ENCODE measurements around the gene ADSL.
"Not testable (repeated sequence)": the region's sequence is repeated elsewhere in the genome, so short reads cannot be mapped to it uniquely, and the experiment has no call there.

The ADSL gene

DNA sequence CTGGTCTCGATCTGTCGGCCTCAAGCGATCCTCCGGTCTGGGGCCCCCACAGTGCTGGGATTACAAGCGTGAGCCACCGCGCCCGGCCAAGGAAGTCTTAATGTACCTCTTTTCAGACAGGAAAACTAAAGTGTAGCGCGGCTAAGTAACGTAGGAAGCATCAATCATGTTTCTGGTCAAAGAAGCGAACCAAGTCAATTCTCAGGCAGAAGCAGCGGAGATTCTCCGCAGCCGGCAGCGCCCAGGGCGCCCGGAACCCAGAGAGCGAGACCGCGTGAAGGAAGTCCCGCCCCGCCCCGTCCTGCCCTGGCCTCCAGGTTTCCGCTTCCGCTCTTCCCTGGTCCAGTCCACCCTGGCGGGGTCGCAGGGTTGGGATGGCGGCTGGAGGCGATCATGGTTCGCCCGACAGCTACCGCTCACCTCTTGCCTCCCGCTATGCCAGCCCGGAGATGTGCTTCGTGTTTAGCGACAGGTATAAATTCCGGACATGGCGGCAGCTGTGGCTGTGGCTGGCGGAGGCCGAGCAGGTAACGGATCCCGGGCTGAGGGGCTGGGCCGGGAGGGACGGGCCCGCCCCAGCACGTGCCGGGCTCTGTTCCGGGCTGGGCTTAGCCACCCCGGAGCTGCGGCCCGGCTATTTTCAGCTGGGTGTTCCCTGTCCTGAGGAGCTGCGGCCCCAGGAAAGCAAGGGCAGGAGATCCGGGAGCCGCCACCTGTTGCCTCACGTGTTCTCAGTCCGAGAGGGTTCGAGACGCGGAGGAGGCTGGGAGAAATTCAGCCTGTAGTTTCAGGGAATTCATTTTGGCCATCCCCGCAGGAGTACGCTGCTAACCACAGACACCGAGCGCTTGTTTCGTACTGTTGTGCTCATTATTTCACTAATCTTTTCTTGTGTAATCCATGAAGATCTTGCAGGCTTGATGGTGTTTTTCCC is at the start of gene ADSL:
ADSL (plus strand) TSS at position 316 of the 934 bp plus-strand sequence; CDS start at position 375, 59 bp downstream.
- DNase-seq = peak; percentile 57 to 73 (median 68)

DNA sequence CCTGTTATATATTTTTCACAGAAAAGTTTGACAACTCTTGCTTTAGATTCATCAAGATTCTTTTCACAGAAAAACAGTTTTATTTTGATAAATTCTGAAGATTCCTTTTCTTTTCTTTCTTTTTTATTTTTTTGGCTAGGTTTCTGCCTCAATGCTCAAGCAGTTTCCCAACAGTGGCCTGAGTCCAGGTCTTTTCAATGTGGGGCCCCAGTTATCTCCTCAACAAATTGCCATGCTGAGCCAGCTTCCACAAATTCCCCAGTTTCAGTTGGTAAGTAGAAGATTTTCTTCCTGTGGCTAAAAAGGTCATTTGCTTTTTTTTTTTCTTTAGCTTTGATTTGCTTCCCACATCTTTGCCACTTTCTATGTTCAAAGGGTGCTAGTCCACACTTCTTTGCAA is 46.0 kb upstream of the ADSL start:
- no peak for DNase-seq

DNA sequence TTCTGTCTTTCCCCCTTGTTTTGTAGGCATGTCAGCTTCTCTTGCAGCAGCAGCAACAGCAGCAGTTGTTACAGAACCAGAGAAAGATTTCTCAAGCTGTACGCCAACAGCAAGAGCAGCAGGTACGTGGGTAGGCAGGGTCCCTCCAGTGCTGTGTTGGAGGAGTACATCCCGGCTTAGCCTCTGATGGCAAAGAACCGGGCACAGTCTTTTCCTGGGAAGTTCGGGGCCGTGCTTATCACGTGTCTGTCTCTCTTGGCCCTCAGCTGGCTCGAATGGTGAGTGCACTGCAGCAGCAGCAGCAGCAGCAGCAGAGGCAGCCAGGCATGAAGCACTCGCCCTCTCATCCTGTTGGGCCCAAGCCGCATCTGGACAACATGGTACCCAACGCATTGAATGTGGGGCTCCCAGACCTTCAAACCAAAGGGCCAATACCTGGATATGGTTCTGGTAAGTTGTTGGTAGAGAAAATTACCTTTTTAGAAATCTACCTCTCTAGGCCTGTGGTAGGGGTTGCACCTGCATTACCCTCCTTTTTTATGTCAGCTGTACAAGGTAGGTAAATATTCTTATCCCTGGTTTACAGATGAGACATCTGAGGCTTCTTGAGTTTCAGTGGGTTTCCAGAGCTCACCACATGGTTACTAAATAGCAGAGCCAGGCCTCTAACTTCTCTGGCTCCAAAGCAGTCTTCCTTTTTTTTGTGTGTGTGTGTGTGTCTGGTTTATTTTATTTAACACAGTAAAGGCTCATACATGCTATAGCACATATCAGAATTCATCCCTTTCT is 45.2 kb upstream of the ADSL start:
- no peak for DNase-seq

DNA sequence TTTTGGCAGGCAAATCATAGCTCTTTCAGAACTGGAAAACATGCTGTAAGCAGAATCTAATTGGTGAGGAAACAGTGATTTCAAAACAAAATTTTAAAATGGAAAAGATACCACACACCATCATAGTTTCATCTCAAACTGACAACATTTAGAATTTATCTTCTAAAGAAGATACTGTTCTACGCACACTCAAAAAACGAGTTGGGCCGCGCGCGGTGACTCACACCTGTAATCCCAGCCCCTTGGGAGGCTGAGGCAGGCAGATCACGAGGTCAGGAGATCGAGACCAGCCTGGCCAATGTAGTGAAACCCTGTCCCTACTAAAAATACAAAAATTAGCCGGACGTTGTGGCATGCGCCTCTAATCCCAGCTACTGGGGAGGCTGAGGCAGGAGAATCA is 44.2 kb upstream of the ADSL start:
- DNase-seq = no peak

DNA sequence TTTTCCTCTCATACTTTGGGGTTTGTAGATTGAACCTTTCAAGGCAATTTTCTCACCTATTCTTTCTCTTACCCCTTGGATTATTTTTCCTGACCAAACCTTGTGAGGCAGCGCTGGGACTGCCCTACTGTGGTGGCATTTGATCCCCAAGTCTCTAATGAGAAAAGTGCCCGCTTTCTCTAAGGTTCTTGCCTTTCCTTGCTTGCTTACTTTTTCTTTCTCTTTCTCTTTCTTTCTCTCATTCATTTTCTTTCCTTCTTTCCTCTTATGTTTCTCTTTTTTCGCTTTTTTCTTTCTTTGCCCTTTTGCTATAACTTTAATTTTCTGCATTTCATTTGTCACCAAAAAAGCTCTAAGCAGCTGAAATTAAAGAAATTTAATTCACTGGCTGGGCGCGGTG is 40.7 kb upstream of the ADSL start:
- no peak for DNase-seq

DNA sequence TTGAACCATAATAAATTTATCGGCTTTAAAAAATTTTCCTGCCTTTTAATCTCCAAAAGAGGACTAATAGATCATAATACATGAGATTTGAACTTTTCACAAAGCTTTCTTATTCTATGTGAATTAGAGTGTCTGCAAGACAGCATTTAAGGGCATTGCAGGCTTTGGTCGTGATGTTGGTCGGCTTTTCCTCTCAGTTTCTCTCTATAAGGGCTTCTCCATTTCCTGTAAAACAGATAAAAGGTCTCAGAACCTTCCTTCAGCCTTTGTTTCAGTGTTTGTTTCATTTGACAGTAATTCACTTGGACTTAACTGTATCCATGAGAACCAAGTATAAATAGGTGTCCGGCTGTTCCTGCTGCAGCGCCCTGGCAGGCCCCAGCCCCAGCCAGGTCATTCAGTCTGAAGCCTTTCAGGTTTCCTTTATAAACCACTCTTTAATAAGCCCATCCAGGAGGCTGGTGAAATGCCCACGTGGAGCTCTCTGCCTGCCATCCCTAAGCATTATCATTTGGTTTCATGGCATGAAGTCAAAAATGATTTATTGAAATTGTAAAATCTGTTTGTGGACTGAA is 37.2 kb upstream of the ADSL start:
- DNase-seq = no peak

DNA sequence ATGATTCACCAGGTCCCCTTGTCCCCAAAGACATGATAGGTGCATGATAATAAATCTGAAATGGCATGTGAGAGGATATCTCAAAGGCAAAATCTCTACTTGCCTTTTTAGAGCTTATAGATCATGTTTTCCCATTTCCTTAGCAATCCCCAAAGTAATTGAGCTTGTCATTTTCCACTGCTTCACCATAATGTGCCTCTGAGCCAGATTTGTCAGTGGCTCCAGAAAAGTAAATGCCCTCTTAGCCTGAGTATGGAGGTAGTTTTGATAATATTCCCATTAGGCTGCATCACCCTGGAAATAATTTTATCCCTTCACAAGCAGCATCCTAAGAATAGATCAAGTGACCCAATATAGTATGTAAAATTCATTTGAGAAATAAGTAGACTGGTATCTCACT is 36.7 kb upstream of the ADSL start:
- no peak for DNase-seq

DNA sequence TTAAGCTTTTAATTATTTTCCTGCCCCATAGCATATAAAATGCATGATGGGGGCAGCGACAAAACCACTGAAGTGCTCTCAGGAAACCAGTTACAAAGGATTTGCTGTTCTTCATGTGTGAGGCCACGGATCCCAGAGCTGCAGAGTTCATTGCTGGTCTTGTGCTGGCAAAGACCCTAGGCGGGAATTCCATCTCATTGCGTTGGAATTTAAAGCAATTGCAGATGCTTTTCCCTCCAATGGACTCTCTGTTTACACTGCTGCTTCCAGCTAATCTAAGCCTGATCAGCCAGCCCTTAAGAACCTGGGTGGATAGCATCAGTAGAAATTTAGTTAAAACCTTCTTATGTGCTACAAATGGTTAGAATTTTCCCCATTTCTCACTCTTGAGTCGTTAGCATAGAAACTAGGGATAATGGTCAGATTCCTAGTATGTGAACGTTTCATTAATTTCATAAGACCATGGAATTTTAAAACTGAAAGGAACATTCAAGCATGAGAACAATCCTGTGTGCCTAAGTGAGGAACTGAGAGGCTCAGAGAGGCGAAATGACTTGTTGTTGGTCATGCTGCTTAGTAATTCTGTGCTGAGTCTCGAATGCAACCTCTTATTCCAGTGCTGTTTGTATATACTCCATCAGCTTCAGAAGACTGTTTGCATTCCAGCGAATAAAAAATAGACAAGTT is 36.1 kb upstream of the ADSL start:
- DNase-seq = no peak

DNA sequence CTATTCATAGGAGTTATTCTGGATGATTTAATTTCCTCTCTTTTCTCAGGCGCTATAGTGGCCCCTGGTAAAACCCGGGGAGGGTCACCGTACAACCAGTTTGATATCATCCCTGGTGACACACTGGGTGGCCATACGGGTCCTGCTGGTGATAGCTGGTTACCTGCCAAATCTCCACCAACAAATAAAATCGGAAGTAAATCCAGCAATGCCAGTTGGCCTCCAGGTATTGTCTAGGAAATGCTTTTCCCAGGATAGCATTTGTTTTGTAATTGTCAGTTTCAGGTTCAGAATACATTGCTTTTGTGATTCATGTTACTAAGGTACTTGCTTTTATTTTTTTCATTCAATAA is 35.6 kb upstream of the ADSL start:
- no peak for DNase-seq

DNA sequence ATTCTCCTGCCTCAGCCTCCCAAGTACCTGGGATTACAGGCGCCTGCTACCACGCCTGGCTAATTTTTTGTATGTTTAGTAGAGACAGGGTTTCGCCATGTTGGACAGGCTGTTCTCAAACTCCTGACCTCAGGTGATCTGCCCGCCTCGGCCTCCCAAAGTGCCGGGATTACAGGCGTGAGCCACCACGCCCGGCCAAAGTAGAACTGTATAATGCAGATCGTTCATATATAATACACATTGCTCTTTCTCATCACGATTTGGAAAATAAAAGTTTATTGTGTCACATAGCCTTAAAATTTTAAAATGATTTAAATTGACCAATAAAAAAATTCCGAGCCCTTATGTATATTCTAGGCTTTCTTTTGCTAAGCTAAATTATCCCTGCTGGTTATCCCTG is 34.7 kb upstream of the ADSL start:
- DNase-seq = not testable (repeated sequence)

DNA sequence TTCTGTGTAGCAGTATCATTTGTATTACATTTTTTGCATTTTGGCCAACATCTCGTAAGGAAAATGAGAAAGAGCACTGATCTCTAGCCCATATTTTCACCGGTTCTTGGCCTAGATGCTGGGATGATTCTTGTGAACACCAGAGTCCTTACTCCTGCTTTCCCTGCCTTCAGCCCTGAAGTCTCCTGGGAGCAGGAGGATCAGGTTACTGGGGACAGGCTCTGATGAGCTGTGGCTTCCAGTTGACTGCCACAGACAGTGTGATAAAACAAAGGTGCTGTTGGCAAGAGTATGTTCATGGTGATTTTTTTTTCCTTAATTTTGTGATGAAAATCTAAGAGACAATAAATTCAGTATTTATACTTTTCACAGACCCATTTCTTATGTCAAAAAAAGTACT is 34.2 kb upstream of the ADSL start:
- no peak for DNase-seq

DNA sequence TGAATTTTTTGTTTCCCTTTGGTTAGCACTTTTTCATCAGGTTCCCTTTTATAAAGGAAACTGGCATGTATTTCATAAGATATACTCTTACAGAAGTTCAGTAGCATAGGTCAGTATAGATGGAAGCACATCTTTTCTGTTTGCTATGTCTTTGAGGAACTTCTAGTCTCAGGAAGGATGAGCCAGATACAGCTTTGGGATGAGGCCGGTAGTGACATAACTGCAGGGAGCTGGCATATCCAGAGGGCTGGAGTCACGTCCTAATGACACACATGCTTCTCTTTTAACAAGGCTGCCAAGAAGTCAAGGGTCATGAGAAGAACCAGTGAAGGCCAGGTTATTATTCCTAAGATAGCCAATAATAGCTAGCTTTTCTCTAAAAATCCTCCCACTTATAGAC is 33.3 kb upstream of the ADSL start:
- DNase-seq = no peak

DNA sequence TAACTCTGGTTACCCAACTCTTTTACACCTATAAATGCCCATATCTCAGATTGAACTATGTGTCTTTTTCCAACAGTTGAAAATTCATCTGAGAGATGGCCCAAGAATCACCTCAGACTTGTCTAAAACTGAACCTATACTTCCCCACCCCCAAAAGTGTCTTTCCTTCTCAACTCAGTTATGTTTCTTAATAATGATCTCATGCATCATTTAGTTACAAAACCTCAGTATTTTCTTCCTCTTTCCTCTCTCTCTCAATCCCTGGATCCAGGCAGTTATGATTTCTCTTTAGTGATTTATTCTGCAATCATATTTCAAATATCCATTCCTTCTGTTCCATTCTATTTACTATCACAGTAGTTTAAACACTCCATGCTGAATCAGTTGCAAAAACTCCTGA is 32.3 kb upstream of the ADSL start:
- DNase-seq = no peak

DNA sequence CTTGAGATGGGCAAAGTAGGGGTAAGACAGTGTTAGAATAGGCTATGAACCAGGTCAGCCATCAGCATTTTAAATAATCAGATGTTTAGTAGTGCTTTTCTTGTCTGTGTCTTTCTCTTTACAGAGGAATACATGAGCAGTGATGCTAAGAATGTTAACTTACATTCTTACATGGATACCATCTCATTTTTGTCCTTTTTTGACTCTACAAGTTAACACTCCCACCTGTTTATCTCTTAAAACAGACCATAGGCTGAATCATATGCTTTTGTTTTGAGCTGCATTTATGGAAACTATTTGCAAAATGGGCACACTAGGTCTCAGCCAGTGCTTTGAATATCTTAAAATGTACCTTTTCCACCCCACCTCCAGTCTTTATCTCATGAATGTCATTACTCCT is 25.6 kb upstream of the ADSL start:
- no peak for DNase-seq

DNA sequence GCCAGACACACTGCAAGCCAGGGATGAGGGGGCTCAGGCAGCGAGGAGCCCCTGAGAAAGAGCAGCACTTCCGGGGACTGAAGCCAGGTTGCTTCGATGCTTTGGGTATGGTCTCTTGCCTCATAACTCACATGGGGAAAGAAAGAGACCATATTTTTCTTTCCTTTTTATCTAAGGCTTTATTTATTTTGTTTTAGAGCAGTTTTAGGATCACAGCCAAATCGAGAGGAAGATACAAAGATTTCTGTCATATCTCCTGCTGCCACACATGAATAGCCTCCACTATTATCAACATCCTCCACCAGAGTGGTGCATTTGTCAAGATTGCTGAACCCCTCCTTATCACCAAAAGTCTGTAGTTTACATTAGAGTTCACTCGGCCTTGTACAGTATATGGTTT is 24.3 kb upstream of the ADSL start:
- no peak for DNase-seq

DNA sequence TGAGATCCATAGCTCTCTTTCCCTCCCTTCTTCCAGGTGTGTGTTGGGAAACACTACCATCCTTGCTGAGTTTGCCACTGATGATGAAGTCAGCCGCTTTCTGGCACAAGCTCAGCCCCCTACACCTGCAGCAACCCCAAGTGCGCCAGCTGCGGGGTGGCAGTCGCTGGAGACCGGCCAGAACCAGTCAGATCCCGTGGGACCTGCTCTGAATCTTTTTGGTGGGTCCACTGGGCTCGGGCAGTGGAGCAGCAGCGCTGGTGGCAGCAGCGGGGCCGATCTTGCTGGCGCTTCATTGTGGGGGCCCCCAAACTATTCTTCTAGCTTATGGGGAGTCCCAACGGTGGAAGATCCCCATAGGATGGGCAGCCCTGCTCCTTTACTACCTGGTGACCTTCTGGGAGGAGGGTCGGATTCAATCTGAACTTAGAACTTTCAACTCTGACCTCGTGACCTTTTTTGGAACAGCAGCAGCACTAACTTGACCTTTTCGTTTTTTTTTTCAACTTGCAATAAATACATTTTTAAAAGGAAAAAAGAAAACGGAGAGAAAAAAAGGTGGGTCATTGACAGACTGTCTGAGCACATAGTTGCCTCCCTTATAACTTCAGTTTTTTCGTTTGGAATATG is 23.4 kb upstream of the ADSL start:
- DNase-seq = no peak

DNA sequence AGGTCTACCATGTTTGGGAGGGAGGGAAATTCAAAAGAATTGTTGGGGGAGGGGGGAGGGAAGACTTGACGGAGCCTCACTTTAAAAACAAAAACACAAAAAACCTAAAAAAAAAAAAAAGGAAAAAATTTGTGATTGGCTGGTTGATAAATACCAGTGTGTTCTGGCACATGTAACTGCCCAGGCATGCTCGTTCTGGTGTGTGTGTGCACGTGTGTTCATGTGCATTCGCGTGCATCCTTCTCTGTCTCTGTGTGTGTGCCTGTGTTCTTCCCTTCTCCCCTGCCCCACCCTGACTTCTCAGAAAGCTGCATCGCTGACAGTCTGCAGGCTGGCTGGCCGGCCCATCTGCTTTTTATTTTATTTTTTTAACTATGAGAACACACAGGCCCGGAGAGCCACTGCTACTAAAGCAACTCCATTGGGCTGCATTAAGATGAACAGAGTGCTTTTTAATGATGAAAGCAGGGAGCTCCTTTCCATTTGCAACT is 22.6 kb upstream of the ADSL start:
- no peak for DNase-seq

DNA sequence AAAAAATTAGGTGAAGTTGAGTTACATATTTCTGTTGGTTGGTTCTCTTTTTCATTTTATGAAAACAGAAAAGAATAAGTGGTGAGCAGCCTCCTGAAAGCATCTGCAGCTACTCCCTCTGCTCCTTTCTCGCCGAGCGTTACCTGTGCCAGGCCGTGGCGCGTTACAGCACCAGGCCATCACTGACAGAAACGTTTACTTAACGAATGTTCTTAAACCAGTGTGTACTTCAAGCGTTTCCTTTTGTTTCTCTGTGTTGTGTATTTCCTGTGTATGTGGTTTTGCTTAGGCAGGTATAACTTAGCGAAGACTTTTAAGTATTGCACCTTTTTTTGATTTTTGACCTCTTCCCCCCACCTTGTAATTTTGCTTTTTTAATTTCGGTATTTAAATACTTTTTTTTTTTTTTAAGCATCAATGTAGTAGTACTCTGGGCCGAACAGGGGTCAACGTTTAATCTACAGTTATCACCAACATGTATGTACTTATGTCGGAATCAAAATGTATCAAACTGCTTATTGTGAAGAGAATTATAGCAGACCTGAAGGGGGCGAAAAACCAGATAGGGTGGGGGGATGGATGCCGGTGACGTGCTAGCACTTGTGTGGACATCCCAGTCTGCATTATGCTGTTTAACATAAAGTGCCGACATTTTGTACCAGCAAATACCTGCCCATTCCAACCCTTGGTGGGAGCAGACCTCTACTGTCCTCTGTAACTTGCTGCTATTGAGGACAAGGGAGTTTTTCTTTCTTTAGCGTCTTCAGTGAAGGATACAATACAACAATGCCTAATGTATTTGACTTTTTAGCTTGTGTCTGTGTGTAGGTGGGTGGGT is 21.6 kb upstream of the ADSL start:
- DNase-seq = peak in 2 of 4 experiments; percentile 47 to 54

DNA sequence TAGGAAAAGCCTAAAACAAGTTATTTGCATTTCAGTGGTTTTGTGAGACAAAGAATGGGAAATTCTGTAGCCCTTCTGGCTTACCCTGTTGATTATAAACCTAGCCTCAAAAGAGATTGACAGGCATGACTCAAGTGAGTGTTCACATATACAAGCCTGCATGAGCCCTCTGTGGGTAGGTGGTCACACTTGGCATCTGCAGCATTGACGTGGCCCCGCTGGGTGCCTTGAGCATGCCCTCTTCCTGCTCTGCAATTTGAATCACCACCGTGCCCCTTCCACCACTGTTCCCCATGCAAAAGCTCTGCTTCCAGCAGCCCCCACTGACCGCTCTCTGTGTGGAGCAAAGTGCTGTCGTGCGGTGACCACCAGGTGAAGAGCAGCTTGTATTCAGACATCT is 21.0 kb upstream of the ADSL start:
- peak in 1 of 4 experiments; percentile 52 for DNase-seq

DNA sequence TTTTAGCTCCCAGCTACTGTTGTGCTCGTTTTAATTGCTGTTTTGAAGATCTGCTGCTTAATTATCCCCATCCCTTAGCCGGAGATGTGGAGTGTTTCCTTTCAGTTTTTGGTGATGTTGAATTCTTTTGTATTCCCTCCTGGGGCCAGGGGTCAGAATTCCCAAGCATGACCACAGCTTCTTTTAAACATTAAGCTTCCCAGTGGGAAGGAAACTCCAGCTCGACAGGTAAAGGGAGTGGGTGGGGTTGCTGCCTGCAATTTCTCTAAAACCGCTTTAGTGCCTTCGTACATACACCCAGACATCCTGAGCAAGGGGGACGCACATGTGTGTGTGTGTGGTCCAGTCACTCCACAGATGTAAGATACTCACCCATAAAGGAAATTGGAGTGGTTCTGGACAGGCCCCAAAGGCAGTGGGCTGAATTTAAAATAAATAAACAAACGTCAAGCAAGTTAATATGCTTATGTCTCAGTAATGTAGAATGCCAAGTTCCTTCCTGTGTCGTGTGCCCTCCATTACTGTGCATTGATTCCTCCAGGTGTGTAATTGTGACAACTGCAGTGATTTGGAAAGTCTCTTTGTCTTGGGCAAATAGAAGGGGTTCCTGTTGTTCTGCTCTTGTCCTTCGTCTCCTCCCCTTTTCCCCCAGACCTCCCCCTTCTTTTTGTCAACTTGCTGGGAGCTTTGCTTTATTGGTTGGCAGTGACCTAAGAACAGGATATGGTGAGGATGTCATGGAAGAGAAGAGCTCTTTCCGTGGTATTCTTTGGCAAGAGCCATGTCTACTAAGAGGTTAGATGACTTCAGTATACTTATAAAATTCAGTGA is 19.2 kb upstream of the ADSL start:
- no peak for DNase-seq

Measured in activated naive CD4-positive, alpha-beta T cell (primary cell).